Rectal smooth muscle tissue (tissue), 1 donor: Measurements from ENCODE around the gene DDX5.
A peak's percentile ranks its signal among the peaks of the same experiment; 100 is the strongest.
"Not testable (repeated sequence)": the region's sequence is repeated elsewhere in the genome, so short reads cannot be mapped to it uniquely, and the experiment has no call there.

ENCODE experiments used
- H3K27ac ChIP-seq: one replicate; pipeline ENCODE4 v1.7.0; 2013; ENCODE audit warnings: low read depth, low read length, inconsistent platforms
- H3K27me3 ChIP-seq: one replicate; pipeline ENCODE4 v1.7.0; 2013; ENCODE audit warnings: low read length; ENCODE audit not compliant: control insufficient read depth, insufficient read depth
- H3K36me3 ChIP-seq: one replicate; pipeline ENCODE4 v1.7.0; 2013; ENCODE audit warnings: low read length; ENCODE audit not compliant: control insufficient read depth, insufficient read depth
- H3K4me1 ChIP-seq: one replicate; pipeline ENCODE4 v1.7.0; 2013; ENCODE audit warnings: low read length; ENCODE audit not compliant: control insufficient read depth, insufficient read depth
- H3K4me3 ChIP-seq: one replicate; pipeline ENCODE4 v1.7.0; 2013; ENCODE audit warnings: low read length
- H3K9ac ChIP-seq: one replicate; pipeline ENCODE4 v1.7.0; 2013; ENCODE audit warnings: low read length

The DDX5 gene

GRCh38 chr17:64497565-64498035, 8.5 kb downstream of the DDX5 start:
- Histone ChIP-seq H3K36me3 (peaks cover 31% of the 10 kb centered on the region), H3K4me3 (peak overlapping the region; percentile 99), H3K9ac (no peak overlapping the region), H3K4me1 (peaks cover 16% of the 10 kb centered on the region), H3K27ac (peak overlapping the region; percentile 81), H3K27me3 (no peaks in the 10 kb centered on the region)

GRCh38 chr17:64496786-64497564, 9.1 kb downstream of the DDX5 start, which contains the start of gene POLG2:
Gene POLG2 (minus strand): TSS chr17:64497054. CDS start chr17:64496968, 86 bp downstream.
- Histone ChIP-seq H3K36me3 (peaks cover 24% of the 10 kb centered on the region), H3K4me1 (peaks cover 12% of the 10 kb centered on the region), H3K4me3 (peak within 1 kb of the TSS; percentile 99), H3K27ac (peak within 1 kb of the TSS; percentile 81), H3K9ac (peak within 1 kb of the TSS; percentile 78), H3K27me3 (no peaks in the 10 kb centered on the region)

- Histone ChIP-seq H3K4me3 (peak overlapping the region; percentile 99), H3K9ac (peak overlapping the region; percentile 78), H3K4me1 (peaks cover 10% of the 10 kb centered on the region)
These were observed 9.7 kb downstream of the DDX5 start for GRCh38 chr17:64496348-64496785.

GRCh38 chr17:64495300-64495699, 10.8 kb downstream of the DDX5 start:
- H3K36me3 ChIP-seq, result peaks cover 12% of the 10 kb centered on the region
- peaks cover 10% of the 10 kb centered on the region for H3K4me1 ChIP-seq
- H3K4me3 ChIP-seq, H3K9ac ChIP-seq, H3K27ac ChIP-seq, H3K27me3 ChIP-seq: not testable (repeated sequence)

More at GRCh38 chr17:64496348-64496785, 9.7 kb downstream of the DDX5 start:
- Histone ChIP-seq H3K27ac (peak overlapping the region; percentile 81), H3K36me3 (peaks cover 21% of the 10 kb centered on the region), H3K27me3 (no peaks in the 10 kb centered on the region)

DNA sequence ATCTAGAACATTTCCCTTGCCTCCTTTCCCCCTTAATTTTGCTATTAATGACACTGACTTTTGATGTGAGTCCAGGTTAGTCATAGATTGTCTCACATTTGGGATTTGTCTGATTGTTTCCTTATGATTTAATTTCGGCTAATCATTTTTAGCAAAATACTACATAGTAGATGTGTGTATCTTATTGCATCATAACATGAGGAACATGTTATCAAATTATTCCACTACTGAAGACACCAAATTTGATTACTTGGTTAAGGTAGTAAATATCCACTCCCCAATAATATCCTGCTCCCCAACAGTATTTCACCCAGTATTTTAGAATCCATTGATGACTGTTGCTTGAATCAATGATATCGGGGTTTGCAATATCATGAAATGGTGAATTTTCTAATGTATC, 12.0 kb downstream of the DDX5 start:
- Histone ChIP-seq H3K36me3 (peaks cover 9% of the 10 kb centered on the region), H3K27ac (no peak overlapping the region), H3K4me3 (no peak overlapping the region), H3K27me3 (no peaks in the 10 kb centered on the region), H3K9ac (no peak overlapping the region), H3K4me1 (peaks cover 10% of the 10 kb centered on the region)

DNA sequence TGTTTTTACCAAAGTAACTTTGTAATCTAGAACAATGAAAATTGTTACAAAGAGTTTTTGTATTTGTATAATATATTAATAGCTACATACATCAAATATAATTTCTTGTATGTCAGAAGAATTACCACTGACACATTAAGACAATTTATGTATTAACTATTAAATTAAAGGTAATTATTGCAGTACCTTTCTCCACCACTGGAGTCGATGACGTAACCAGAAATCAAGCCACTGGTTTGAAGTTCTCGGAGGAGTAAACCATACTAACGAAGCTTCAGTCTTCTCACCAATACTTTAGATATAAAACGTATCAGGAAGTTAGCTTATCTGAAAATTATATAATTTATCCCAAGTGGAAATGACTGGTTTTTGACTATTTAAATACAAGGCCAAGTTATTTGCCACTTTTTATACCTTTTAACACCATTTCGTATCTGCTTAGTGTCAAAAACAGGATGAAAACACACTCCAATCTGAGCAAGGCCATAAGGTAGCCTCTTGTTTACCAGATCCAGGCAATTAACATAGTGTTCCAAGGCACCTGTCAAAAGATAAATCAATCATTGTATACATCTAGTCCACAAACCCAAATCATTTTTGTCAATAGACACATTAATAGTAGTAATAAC, 13.5 kb downstream of the DDX5 start:
- no peaks in the 10 kb centered on the region for H3K27me3 ChIP-seq
- peaks cover 10% of the 10 kb centered on the region for H3K4me1 ChIP-seq
- no peak overlapping the region for H3K27ac ChIP-seq
- no peak overlapping the region for H3K9ac ChIP-seq
- H3K36me3 ChIP-seq, result peaks cover 7% of the 10 kb centered on the region
- H3K4me3 ChIP-seq, result no peak overlapping the region

DNA sequence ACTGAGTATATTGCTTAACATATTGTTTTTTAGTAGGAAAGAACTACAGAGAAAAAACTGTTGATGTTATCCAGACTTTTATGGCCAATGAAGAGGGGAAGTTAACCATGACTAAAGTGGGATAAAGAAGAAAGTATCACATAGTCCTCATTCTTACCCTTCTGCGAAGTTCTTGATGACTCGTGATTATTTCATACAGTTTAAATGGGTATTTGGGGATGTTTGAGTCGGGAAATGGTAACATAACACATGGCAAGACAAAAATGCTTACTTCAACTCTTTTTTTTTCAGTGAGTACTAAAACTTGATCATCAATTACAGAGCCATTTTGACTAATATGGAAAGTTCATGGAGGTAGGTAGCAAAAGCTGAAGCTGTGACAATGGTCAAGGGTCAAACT, 14.1 kb downstream of the DDX5 start:
- H3K9ac ChIP-seq, result no peak overlapping the region
- H3K36me3 ChIP-seq, result peaks cover 7% of the 10 kb centered on the region
- peaks cover 6% of the 10 kb centered on the region for H3K4me1 ChIP-seq
- no peak overlapping the region for H3K4me3 ChIP-seq
- H3K27ac ChIP-seq, result no peak overlapping the region
- H3K27me3 ChIP-seq, result no peaks in the 10 kb centered on the region

- H3K4me3 ChIP-seq, result no peak overlapping the region
- H3K4me1 ChIP-seq, result peaks cover 6% of the 10 kb centered on the region
- no peak overlapping the region for H3K27ac ChIP-seq
- H3K36me3 ChIP-seq, result peaks cover 7% of the 10 kb centered on the region
- no peaks in the 10 kb centered on the region for H3K27me3 ChIP-seq
- H3K9ac ChIP-seq, result no peak overlapping the region
These were observed 14.8 kb downstream of the DDX5 start for GRCh38 chr17:64491034-64491860.

GRCh38 chr17:64488301-64488700, 17.8 kb downstream of the DDX5 start:
- Histone ChIP-seq H3K27ac (no peak overlapping the region), H3K36me3 (peaks cover 16% of the 10 kb centered on the region), H3K27me3 (no peaks in the 10 kb centered on the region), H3K9ac (no peak overlapping the region), H3K4me3 (no peak overlapping the region), H3K4me1 (no peaks in the 10 kb centered on the region)

- H3K27me3 ChIP-seq, result no peaks in the 10 kb centered on the region
- no peak overlapping the region for H3K9ac ChIP-seq
- no peak overlapping the region for H3K27ac ChIP-seq
- peaks cover 13% of the 10 kb centered on the region for H3K36me3 ChIP-seq
- no peak overlapping the region for H3K4me3 ChIP-seq
- no peaks in the 10 kb centered on the region for H3K4me1 ChIP-seq
These were observed 21.7 kb downstream of the DDX5 start for GRCh38 chr17:64484380-64484779.

- Histone ChIP-seq H3K9ac (no peak overlapping the region), H3K4me3 (no peak overlapping the region), H3K36me3 (peaks cover 13% of the 10 kb centered on the region), H3K27ac (no peak overlapping the region), H3K27me3 (no peaks in the 10 kb centered on the region), H3K4me1 (no peaks in the 10 kb centered on the region)
These were observed 25.1 kb downstream of the DDX5 start for GRCh38 chr17:64480951-64481350.

DNA sequence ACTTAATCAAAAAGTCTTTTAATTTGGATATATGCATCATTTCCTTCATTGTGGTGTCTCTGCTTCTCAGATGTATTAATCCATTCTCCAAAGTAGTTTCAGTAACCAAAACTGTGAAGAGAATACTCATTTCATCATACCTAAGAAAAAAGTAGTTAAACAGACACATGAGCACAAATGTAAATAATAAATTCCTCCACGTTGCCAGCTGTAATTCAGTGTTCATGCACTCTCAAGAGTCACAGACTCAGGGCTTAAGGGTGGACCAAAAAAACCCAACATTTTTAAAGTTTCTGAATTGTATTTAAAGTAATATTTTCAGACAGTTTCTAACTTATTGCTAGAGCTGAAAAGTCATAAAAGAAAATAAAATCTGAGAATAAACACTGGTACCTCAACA, 28.2 kb downstream of the DDX5 start:
- H3K4me3 ChIP-seq, result no peak overlapping the region
- H3K36me3 ChIP-seq, result peaks cover 4% of the 10 kb centered on the region
- H3K27me3 ChIP-seq, result no peaks in the 10 kb centered on the region
- no peak overlapping the region for H3K9ac ChIP-seq
- no peak overlapping the region for H3K27ac ChIP-seq
- no peaks in the 10 kb centered on the region for H3K4me1 ChIP-seq
